Gastrocnemius medialis (tissue), 4 donors: ENCODE data around the gene ZMPSTE24. TPM values are rescaled to one million over a fixed set of nuclear protein-coding genes. Genes with fewer than 3 reads are reported as not detected.
"Not testable (repeated sequence)": the region's sequence is repeated elsewhere in the genome, so short reads cannot be mapped to it uniquely, and the experiment has no call there.

Source experiments
- ATAC-seq, 2 donors: fragments of 150-250 bp; one replicate each; pipeline ENCODE4 v1.9.1; 2016
- DNase-seq, 2 donors: peaks; one replicate each; pipeline ENCODE4 v3.0.0-alpha.2; 2019
- H3K27ac ChIP-seq, 4 donors: fragments of 200-600 bp; sonication (generic); 1 replicate in 1 of 4; 2 replicates in 3 of 4; pipeline ENCODE4 v1.5.1; 2016 to 2018; ENCODE audit warnings: mild to moderate bottlenecking in 2 of 4, moderate library complexity in 1 of 4
- H3K27me3 ChIP-seq, 3 donors: fragments of 200-600 bp; sonication (generic) in 2 of 3; 1 replicate in 1 of 3; 2 replicates in 2 of 3; pipeline versions ENCODE4 v1.5.1 to v1.6.0; 2016 to 2019; ENCODE audit warnings: mild to moderate bottlenecking in 1 of 3, moderate library complexity in 1 of 3
- H3K36me3 ChIP-seq, 2 donors: fragments of 200-600 bp; sonication (generic) in 1 of 2; one replicate each; pipeline ENCODE4 v1.5.1; 2017 to 2018
- H3K4me1 ChIP-seq, 2 donors: fragments of 200-600 bp; sonication (generic) in 1 of 2; one replicate each; pipeline ENCODE4 v1.5.1; 2016 to 2017; ENCODE audit warnings: mild to moderate bottlenecking in 2 of 2
- H3K4me3 ChIP-seq, 4 donors: fragments of 200-600 bp; sonication (generic) in 3 of 4; 1 replicate in 1 of 4; 2 replicates in 3 of 4; pipeline ENCODE4 v1.5.1; 2016 to 2019; ENCODE audit warnings: mild to moderate bottlenecking in 2 of 4
- H3K9me3 ChIP-seq, 3 donors: fragments of 200-600 bp; sonication (generic) in 2 of 3; 1 replicate in 1 of 3; 2 replicates in 2 of 3; pipeline ENCODE4 v1.5.1; 2016 to 2019
- CTCF ChIP-seq, 5 experiments: fragments of 450-650 bp in 3 of 5; fragments of 200-600 bp in 2 of 5; sonication (generic) in 2 of 5; IDR thresholded peaks in 4 of 5; conservative IDR thresholded peaks in 1 of 5; 1 replicate in 4 of 5; 2 replicates in 1 of 5; pipeline ENCODE4 v1.5.1; 2016 to 2019; ENCODE audit warnings: antibody characterized with exemption in 5 of 5, mild to moderate bottlenecking in 3 of 5, moderate library complexity in 3 of 5
- POLR2A ChIP-seq, 2 donors: fragments of 450-650 bp; IDR thresholded peaks; one replicate each; pipeline ENCODE4 v1.6.1; 2017; ENCODE audit warnings: antibody characterized with exemption in 2 of 2, mild to moderate bottlenecking in 2 of 2, moderate library complexity in 2 of 2
- in situ Hi-C, 4 donors: fragments of 200-750 bp; cut with MboI; loops; one replicate each; pipeline versions ENCODE4 v1.15.0 to v1.8.0; 2017; ENCODE audit warnings: low sequenced_read_pairs in 4 of 4
- intact Hi-C: fragments of 100-400 bp; cut with DNase I; formaldehyde crosslinking; loops from one replicate; pipeline ENCODE4 v1.15.1; 2023; ENCODE audit warnings: low total_unique reads
- total RNA-seq, 4 donors: library from RNA; depleted of rRNA; stranded (reverse); fragments of >200 nt; gene quantifications; one replicate each; pipeline versions ENCODE4 v1.1.0 to v1.2.3, GENCODE V29; 2016

The ZMPSTE24 gene
- total RNA-seq, 4 donors from 2014 or later, result 19.9 to 31.9 (median 24.0) TPM

DNA sequence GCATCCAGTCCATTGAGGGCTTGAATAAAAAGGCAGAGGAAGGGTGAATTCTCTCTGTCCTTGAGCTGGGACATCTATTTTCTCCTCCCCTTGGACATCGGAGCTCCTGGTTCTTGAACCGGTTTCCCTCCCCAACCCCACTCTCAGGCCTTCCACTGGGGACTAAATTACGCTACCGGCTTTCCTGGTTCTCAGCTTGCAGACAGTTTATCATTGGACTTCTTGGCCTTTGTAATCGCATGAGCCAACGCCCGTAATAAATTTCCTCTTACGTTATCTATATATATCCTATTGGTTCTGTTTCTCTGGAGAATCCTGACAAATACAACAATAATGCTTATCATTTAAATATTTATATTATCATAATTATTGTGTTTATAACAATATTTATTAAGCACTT lies 79.4 kb downstream of the ZMPSTE24 start:
- ATAC-seq (no peak), DNase-seq (no peak)
- Histone ChIP-seq H3K9me3 (no peaks in the 10 kb centered on the region), H3K36me3 (no peaks in the 10 kb centered on the region), H3K4me1 (no peaks in the 10 kb centered on the region), H3K27me3 (no peaks in the 10 kb centered on the region), H3K4me3 (no peak overlapping the region), H3K27ac (no peak overlapping the region)
- intact Hi-C loops, result loop anchor here (5.0 kb wide), 1 partner anchor 70 kb away; no protein-coding TSS in a partner anchor
- in situ Hi-C loops, result loop anchor here (5.0 to 10.0 kb wide), 3 partner anchors 185 to 193 kb away; no protein-coding TSS in a partner anchor
- TF ChIP-seq CTCF (IDR thresholded peaks at IDR 0.05 in 4 of 5, conservative IDR thresholded peaks at IDR 0.05 in 1 of 5) (no peak), POLR2A (IDR thresholded peaks at IDR 0.05) (no peak)

GRCh38 chr1:40338745-40339419 lies 80.8 kb downstream of the ZMPSTE24 start:
- intact Hi-C loops, result loop anchor here (1.0 to 5.0 kb wide), 3 partner anchors 68 to 195 kb away; no protein-coding TSS in a partner anchor
- DNase-seq (peak; percentile 41 to 74), ATAC-seq (peak; percentile 62 to 94)
- Histone ChIP-seq H3K4me3 (peak overlapping the region in 1 of 4 donors; percentile 22), H3K36me3 (no peaks in the 10 kb centered on the region), H3K27me3 (no peaks in the 10 kb centered on the region), H3K9me3 (no peaks in the 10 kb centered on the region), H3K4me1 (no peaks in the 10 kb centered on the region), H3K27ac (no peak overlapping the region)
- in situ Hi-C loops, result loop anchor here (5.0 to 10.0 kb wide), 3 partner anchors 187 to 194 kb away; no protein-coding TSS in a partner anchor
- TF ChIP-seq POLR2A (IDR thresholded peaks at IDR 0.05) (no peak), CTCF (IDR thresholded peaks at IDR 0.05 in 4 of 5, conservative IDR thresholded peaks at IDR 0.05 in 1 of 5) (peak; percentile 92 to 98 (median 96))

DNA sequence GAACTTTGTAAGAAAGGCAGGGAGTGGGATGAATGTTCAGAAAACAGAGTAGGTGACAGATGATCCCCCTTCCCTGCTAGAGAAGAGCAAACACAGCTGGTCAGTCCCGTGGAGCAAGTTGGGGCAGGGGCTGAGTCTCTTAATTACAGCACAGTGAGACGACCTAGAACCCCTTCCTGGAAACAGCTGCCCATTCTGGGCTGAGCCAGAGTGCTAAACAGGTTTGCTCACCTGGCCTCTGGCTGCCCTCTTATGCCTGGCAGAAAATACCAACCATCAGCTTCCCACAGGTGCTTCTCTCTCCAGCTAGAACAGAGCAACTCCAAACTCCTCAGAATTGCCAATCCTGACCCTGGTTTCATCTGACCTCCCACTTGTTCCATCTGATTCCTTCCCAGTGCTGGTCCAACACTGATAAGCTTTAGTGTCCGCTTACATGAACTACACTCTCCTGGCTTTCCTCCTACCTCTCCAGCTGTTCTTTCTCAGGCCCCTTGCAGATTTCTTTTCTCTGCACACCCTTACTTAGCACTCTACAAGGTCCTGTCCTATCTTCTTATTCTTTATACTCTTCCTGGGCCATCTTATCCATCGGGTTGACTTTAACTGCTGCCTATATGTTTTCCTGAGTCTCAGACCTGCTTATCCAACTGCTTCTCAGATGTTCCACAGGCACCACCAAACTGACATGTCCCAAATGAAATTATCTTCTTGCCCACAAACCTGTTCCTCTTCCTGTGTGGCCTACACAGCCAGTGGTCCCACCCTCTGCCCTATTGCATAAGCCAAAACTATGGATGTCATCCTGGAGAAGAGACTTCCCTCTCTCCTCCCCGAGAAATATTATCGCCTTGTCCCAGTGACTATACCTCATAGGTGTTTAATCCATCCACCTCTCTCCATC lies 81.6 kb downstream of the ZMPSTE24 start:
- H3K36me3 ChIP-seq, result no peaks in the 10 kb centered on the region
- no peak for TF ChIP-seq CTCF (IDR thresholded peaks at IDR 0.05 in 4 of 5, conservative IDR thresholded peaks at IDR 0.05 in 1 of 5)
- no peak for TF ChIP-seq POLR2A (IDR thresholded peaks at IDR 0.05)
- intact Hi-C loops (loop anchor here (5.0 kb wide), 1 partner anchor 68 kb away; no protein-coding TSS in a partner anchor), in situ Hi-C loops (loop anchor here (5.0 to 10.0 kb wide), 4 partner anchors 65 to 195 kb away; no protein-coding TSS in a partner anchor)
- H3K27ac ChIP-seq, result no peak overlapping the region
- H3K27me3 ChIP-seq, result no peaks in the 10 kb centered on the region
- ATAC-seq (no peak), DNase-seq (no peak)
- H3K4me3 ChIP-seq, result no peak overlapping the region
- H3K9me3 ChIP-seq, result no peaks in the 10 kb centered on the region
- no peaks in the 10 kb centered on the region for H3K4me1 ChIP-seq

DNA sequence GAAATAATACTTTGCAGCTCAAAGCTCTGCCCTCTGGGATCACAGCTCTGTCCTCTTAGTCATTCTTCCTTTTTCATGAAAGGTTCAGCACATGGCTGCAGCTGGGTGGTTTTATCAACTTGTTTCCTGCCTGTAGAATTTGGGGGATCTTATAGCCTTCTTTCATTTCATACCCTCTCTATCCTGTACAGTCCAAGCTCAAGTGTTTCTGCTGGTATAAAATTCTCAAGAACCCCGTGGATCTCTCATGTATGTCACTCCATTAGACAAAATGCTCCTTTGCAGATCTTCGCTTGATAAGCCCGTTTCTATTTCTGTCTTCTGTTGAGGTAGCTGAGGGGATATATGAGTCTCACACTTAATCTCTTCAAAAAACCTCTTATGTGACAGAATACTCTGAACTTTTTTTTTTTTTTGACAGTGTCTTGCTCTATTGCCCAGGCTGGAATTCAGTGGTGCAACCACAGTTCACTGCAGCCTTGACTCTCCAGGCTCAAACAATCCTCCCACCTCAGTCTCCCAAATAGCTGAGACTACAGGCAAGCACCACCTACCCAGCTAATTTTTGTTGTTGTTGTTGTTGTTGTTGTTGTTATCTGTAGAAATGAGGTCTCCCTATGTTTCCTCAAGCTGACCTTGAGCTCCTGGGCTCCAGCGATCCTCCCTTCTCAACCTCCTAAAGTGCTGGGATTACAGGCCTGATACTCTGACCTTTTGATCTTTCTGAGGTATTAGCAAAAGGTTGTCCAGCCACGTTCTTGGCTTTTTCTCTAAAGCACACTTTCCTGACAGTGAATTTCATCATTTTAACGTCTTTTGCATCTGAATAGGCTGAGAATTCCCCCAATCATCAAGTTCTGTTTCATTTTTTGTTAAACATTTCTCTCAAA lies 83.7 kb downstream of the ZMPSTE24 start:
- H3K27me3 ChIP-seq, result no peaks in the 10 kb centered on the region
- H3K9me3 ChIP-seq, result no peaks in the 10 kb centered on the region
- TF ChIP-seq POLR2A (IDR thresholded peaks at IDR 0.05) (no peak), CTCF (IDR thresholded peaks at IDR 0.05 in 4 of 5, conservative IDR thresholded peaks at IDR 0.05 in 1 of 5) (no peak)
- H3K4me3 ChIP-seq, result no peak overlapping the region
- no peak overlapping the region for H3K27ac ChIP-seq
- no peak for ATAC-seq
- in situ Hi-C loops, result loop anchor here in 1 of 4 donors (10.0 kb wide), 1 partner anchor 63 kb away; no protein-coding TSS in a partner anchor
- no peak for DNase-seq
- no peaks in the 10 kb centered on the region for H3K36me3 ChIP-seq
- no peaks in the 10 kb centered on the region for H3K4me1 ChIP-seq
- intact Hi-C loops, result no loop called here

DNA sequence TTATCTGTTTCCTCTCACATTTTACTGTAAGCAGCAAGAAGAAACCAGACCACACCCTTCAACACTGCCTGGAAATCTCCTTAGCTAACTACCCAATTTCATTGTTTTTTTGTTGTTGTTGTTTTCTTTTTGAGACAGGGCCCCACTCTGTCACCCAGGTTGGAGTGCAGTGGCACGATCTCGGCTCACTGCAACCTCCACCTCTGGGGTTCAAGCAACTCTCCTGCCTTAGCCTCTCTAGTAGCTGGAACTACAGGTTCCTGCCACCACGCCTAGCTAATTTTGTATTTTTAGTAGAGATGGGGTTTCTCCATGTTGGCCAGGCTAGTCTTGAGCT lies 84.3 kb downstream of the ZMPSTE24 start:
- intact Hi-C loops, result not testable (repeated sequence)

More for the DNA sequence above, 84.3 kb downstream of the ZMPSTE24 start:
- not testable (repeated sequence) for DNase-seq, H3K27ac ChIP-seq, H3K36me3 ChIP-seq, ATAC-seq, H3K4me1 ChIP-seq, H3K4me3 ChIP-seq, H3K9me3 ChIP-seq, H3K27me3 ChIP-seq
- in situ Hi-C loops, result loop anchor here in 1 of 4 donors (10.0 kb wide), 1 partner anchor 62 kb away; no protein-coding TSS in a partner anchor
